SK-N-MC (cell line): ENCODE results near the gene LRRIQ1.

ENCODE experiments used
- EZH2 ChIP-seq: fragments of 200-600 bp; sonication (generic); IDR thresholded peaks from one replicate; pipeline ENCODE4 v1.6.1; 2017; ENCODE audit warnings: antibody characterized with exemption
- FOXP2 ChIP-seq: optimal IDR thresholded peaks from 2 replicates; pipeline ENCODE3; 2011; ENCODE audit warnings: mild to moderate bottlenecking, moderate library complexity; ENCODE audit not compliant: insufficient read depth; ENCODE audit errors: extremely low read length, control extremely low read depth
- POLR2AphosphoS5 ChIP-seq: IDR thresholded peaks from 2 replicates; pipeline ENCODE4 v1.6.1; 2012; ENCODE audit warnings: mild to moderate bottlenecking, low read depth, low read length, borderline replicate concordance

DNA sequence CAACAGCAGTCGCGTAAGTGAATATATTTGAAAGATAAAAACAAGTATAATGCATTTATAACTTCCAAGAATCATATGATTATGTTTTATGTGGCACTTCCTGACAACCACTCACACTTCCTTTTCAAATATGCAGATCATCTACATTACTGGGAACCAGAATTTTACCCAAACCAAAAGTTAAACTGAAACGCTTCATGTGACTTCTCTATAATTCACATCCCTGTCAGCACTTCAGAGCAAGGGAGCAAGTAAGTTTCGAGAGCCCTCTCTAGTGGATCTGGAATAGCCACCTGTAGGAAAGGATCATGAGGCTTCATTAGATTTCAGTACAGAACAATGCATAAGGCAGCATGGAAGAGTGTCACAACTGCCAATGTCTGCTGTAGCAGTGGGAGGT lies 230.2 kb downstream of the LRRIQ1 start:
- TF ChIP-seq EZH2 (no peak), POLR2AphosphoS5 (no peak; the same call in 1 of the 2 replicates), FOXP2 (no peak)
